Testis (tissue), 2 donors: ENCODE measurements around the gene WNK2.

Experiments
- POLR2A ChIP-seq: fragments of 450-650 bp; IDR thresholded peaks from one replicate; pipeline ENCODE4 v1.6.1; 2017; ENCODE audit warnings: antibody characterized with exemption, mild to moderate bottlenecking, moderate library complexity
- TF ChIP-seq, protein P1 (sequence below), 3 experiments: fragments of 450-650 bp in 2 of 3; fragments of 200-600 bp in 1 of 3; sonication (generic) in 1 of 3; IDR thresholded peaks; one replicate each; pipeline ENCODE4 v1.5.1; 2016 to 2019; ENCODE audit warnings: antibody characterized with exemption in 3 of 3, mild to moderate bottlenecking in 2 of 3, moderate library complexity in 1 of 3

DNA sequence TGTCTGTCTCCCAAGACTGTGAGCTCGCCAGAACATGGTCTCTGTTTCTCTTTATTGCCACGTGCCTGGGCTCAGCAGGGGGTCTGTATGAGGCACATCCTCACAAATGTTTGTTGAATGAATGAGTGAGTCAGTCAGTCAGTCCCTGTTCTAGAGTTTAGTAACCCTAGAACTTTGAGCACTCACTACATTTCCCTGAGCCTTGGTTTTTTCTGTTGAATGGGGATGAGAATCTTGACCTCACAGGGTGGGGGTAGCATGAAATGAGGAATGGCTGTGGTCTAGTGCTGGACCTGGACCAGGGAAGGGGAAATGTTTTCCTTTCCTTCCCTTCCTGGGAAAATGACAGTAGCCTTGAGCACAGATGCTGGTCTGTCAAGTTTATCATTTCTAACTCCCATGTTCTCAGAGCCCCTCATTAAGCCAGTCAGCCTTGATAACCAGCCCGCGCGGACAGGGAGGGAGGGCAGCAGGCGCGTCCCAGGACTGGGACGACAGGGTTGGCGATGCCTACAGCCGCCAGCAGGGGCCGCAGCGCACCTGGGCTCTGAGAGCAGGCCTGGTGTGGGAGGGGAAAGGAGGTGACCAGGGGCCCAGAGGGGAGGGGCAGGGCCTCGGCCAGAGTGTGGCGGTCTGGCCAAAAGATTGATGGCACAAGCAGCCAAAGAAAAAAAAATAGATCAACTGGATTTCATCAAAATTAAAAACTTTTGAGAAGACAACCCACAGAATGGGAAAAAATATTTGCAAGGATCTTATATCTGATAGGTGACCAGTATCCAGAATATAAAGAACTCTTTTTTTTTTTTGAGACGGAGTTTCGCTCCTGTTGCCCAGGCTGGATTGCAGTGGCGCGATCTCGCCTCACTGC, 24.1 kb upstream of the WNK2 start:
- TF ChIP-seq, protein P1, sequence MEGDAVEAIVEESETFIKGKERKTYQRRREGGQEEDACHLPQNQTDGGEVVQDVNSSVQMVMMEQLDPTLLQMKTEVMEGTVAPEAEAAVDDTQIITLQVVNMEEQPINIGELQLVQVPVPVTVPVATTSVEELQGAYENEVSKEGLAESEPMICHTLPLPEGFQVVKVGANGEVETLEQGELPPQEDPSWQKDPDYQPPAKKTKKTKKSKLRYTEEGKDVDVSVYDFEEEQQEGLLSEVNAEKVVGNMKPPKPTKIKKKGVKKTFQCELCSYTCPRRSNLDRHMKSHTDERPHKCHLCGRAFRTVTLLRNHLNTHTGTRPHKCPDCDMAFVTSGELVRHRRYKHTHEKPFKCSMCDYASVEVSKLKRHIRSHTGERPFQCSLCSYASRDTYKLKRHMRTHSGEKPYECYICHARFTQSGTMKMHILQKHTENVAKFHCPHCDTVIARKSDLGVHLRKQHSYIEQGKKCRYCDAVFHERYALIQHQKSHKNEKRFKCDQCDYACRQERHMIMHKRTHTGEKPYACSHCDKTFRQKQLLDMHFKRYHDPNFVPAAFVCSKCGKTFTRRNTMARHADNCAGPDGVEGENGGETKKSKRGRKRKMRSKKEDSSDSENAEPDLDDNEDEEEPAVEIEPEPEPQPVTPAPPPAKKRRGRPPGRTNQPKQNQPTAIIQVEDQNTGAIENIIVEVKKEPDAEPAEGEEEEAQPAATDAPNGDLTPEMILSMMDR (IDR thresholded peaks at IDR 0.05) = peak; percentile 87 to 95 (median 87)
- TF ChIP-seq POLR2A = no peak
